ENCODE results near the gene NOP9. TPM values are rescaled to one million over a fixed set of nuclear protein-coding genes. Genes with fewer than 3 reads are reported as not detected.
A peak's percentile ranks its signal among the peaks of the same experiment; 100 is the strongest.

NOP9 gene
- total RNA-seq, 2 experiments from 2014 or later, result 25.9 to 27.5 TPM

DNA sequence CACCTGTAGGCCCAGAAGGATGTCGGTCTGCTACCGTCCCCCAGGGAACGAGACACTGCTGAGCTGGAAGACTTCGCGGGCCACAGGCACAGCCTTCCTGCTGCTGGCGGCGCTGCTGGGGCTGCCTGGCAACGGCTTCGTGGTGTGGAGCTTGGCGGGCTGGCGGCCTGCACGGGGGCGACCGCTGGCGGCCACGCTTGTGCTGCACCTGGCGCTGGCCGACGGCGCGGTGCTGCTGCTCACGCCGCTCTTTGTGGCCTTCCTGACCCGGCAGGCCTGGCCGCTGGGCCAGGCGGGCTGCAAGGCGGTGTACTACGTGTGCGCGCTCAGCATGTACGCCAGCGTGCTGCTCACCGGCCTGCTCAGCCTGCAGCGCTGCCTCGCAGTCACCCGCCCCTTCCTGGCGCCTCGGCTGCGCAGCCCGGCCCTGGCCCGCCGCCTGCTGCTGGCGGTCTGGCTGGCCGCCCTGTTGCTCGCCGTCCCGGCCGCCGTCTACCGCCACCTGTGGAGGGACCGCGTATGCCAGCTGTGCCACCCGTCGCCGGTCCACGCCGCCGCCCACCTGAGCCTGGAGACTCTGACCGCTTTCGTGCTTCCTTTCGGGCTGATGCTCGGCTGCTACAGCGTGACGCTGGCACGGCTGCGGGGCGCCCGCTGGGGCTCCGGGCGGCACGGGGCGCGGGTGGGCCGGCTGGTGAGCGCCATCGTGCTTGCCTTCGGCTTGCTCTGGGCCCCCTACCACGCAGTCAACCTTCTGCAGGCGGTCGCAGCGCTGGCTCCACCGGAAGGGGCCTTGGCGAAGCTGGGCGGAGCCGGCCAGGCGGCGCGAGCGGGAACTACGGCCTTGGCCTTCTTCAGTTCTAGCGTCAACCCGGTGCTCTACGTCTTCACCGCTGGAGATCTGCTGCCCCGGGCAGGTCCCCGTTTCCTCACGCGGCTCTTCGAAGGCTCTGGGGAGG lies 11.3 kb downstream of the NOP9 start, which contains the start of gene LTB4R:
LTB4R (plus strand) TSS at position 857 of the 959 bp plus-strand sequence. CDS start 4,150 bp downstream, outside the sequence.
- DNase-seq (peak; percentile 47 to 91 (median 61)), ATAC-seq (ENCODE audit: poor library complexity) (peak; percentile 81)
- TF ChIP-seq CTCF (IDR thresholded peaks at IDR 0.05), result peak; percentile 45
- Histone ChIP-seq H3K27me3 (ENCODE audit: control insufficient read depth in 1 of 2, insufficient read depth in 2 of 2, low read length in 2 of 2) (no peaks in the 10 kb centered on the region), H3K9me3 (ENCODE audit: control insufficient read depth in 1 of 2, insufficient read depth in 1 of 2, low read length in 2 of 2) (no peaks in the 10 kb centered on the region), H3K4me3 (ENCODE audit: low read length) (peak within 1 kb of the TSS; percentile 65), H3K4me1 (ENCODE audit: insufficient read depth, low read length) (peaks cover 80% of the 10 kb centered on the region), H3K27ac (ENCODE audit: low read depth in 1 of 2, low read length in 2 of 2) (peak within 1 kb of the TSS; percentile 59 to 73), H3K36me3 (ENCODE audit: insufficient read depth, low read length) (peaks cover 29% of the 10 kb centered on the region)
- Mint-ChIP-seq H3K27me3 (no peaks in the 10 kb centered on the region), H3K9me3 (no peaks in the 10 kb centered on the region), H3K27ac (peak within 1 kb of the TSS; percentile 76), H3K36me3 (ENCODE audit: low read depth) (peaks cover 28% of the 10 kb centered on the region), H3K4me1 (ENCODE audit: low read depth) (peaks cover 80% of the 10 kb centered on the region), H3K4me3 (peak within 1 kb of the TSS; percentile 88)
- ChIA-PET POLR2A (interaction anchor here (0.6 to 5.5 kb wide), 17 partner anchors 8 to 205 kb away, joined by 3 to 52 read pairs (median 5); partner anchors contain the start of genes ADCY4, CBLN3, CHMP4A and DCAF11), CTCF (interaction anchor here (1.1 to 4.9 kb wide), 12 partner anchors 11 to 122 kb away, joined by 3 to 67 read pairs (median 5); partner anchors contain the start of genes DHRS1, KHNYN, MDP1 and NOP9)
- intact Hi-C loops (cut with DNase I, micrococcal nuclease), result loop anchor here (2.0 to 5.0 kb wide), 3 partner anchors 20 to 39 kb away; partner anchors contain the start of gene RABGGTA (in 1 of the 2)

GRCh38 chr14:24311837-24312615 lies 12.4 kb downstream of the NOP9 start:
- ChIA-PET CTCF (interaction anchor here (0.6 to 4.9 kb wide), 9 partner anchors 12 to 137 kb away, joined by 3 to 67 read pairs (median 5); partner anchors contain the start of genes DHRS1, KHNYN, MDP1 and NOP9), POLR2A (interaction anchor here (0.6 to 5.5 kb wide), 11 partner anchors 10 to 130 kb away, joined by 3 to 52 read pairs (median 10); partner anchors contain the start of genes ADCY4, CBLN3, CHMP4A and DHRS1)
- H3K4me3 Mint-ChIP-seq, result peak overlapping the region; percentile 88
- H3K4me1 Mint-ChIP-seq (ENCODE audit: low read depth), result peaks cover 81% of the 10 kb centered on the region
- intact Hi-C loops (cut with DNase I, micrococcal nuclease), result loop anchor here (2.0 to 5.0 kb wide), 3 partner anchors 19 to 40 kb away; partner anchors contain the start of gene RABGGTA (in 1 of the 2)
- DNase-seq, result peak in 3 of 14 experiments; percentile 42 to 67 (median 64)
- no peaks in the 10 kb centered on the region for H3K9me3 Mint-ChIP-seq
- TF ChIP-seq CTCF (IDR thresholded peaks at IDR 0.05), result no peak
- Histone ChIP-seq H3K36me3 (ENCODE audit: insufficient read depth, low read length) (peaks cover 18% of the 10 kb centered on the region), H3K4me1 (ENCODE audit: insufficient read depth, low read length) (peaks cover 87% of the 10 kb centered on the region), H3K4me3 (ENCODE audit: low read length) (peak overlapping the region; percentile 65), H3K27ac (ENCODE audit: low read depth in 1 of 2, low read length in 2 of 2) (peak overlapping the region; percentile 59 to 73), H3K9me3 (ENCODE audit: control insufficient read depth in 1 of 2, insufficient read depth in 1 of 2, low read length in 2 of 2) (no peaks in the 10 kb centered on the region), H3K27me3 (ENCODE audit: control insufficient read depth in 1 of 2, insufficient read depth in 2 of 2, low read length in 2 of 2) (no peaks in the 10 kb centered on the region)
- peak overlapping the region; percentile 76 for H3K27ac Mint-ChIP-seq
- H3K36me3 Mint-ChIP-seq (ENCODE audit: low read depth), result peaks cover 17% of the 10 kb centered on the region
- no peaks in the 10 kb centered on the region for H3K27me3 Mint-ChIP-seq
- peak; percentile 19 for ATAC-seq (ENCODE audit: poor library complexity)
